Activated T-helper 9 cell treated with anti-CD3 and anti-CD28 coated beads, Interleukin-2, amount 50 U/mL, for 16 hours (primary cell): ENCODE measurements around the gene TLL2.

Experiments
- DNase-seq: peaks from one replicate; pipeline ENCODE4 v3.0.0-alpha.2; 2020; ENCODE audit warnings: low read depth

The TLL2 gene

GRCh38 chr10:96319754-96320474, 193.8 kb downstream of the TLL2 start:
- DNase-seq: no peak

GRCh38 chr10:96317067-96317833, 196.5 kb downstream of the TLL2 start:
- no peak for DNase-seq
